ENCODE data around the gene PTPRA. TPM values are rescaled to one million over a fixed set of nuclear protein-coding genes. Genes with fewer than 3 reads are reported as not detected.

The PTPRA gene
- total RNA-seq, 4 donors from 2014 or later: 49.2 to 80.8 (median 60.4) TPM

- intact Hi-C loops (cut with DNase I): no loop called here
- TF ChIP-seq CTCF (IDR thresholded peaks at IDR 0.05) (no peak), POLR2AphosphoS5 (IDR thresholded peaks at IDR 0.05) (no peak), POLR2A (IDR thresholded peaks at IDR 0.05; ENCODE audit: low read depth) (no peak), EP300 (IDR thresholded peaks at IDR 0.05) (no peak)
- H3K36me3 ChIP-seq: peaks cover 25 to 51% (median 47%) of the 10 kb centered on the region in 4 donors
- no peak overlapping the region for H3K27ac ChIP-seq (replicated peaks in 1 of 4)
- no peaks in the 10 kb centered on the region for H3K9me3 ChIP-seq
- no peak overlapping the region for H3K4me3 ChIP-seq
- no peaks in the 10 kb centered on the region for H3K27me3 ChIP-seq
- H3K4me1 ChIP-seq: peaks cover 0 to 8% (median 0%) of the 10 kb centered on the region in 4 donors
- DNase-seq (ENCODE audit: extremely low spot score): no peak
- 93% methylated on average over 3 of the region's 4 CpGs for WGBS
These were observed 13.8 kb upstream of the PTPRA start for GRCh38 chr20:2859330-2860121.

- no peak overlapping the region for H3K4me3 ChIP-seq
- no peak for DNase-seq (ENCODE audit: extremely low spot score)
- no peaks in the 10 kb centered on the region for H3K27me3 ChIP-seq
- peaks cover 36 to 71% (median 69%) of the 10 kb centered on the region in 4 donors for H3K36me3 ChIP-seq
- 96% methylated on average over 10 of the region's 12 CpGs for WGBS
- H3K27ac ChIP-seq (replicated peaks in 1 of 4): no peak overlapping the region
- H3K4me1 ChIP-seq: no peaks in the 10 kb centered on the region
- no peaks in the 10 kb centered on the region for H3K9me3 ChIP-seq
- intact Hi-C loops (cut with DNase I): no loop called here
- TF ChIP-seq EP300 (IDR thresholded peaks at IDR 0.05) (no peak), POLR2AphosphoS5 (IDR thresholded peaks at IDR 0.05) (no peak), POLR2A (IDR thresholded peaks at IDR 0.05; ENCODE audit: low read depth) (no peak), CTCF (IDR thresholded peaks at IDR 0.05) (no peak)
These were observed 8.7 kb upstream of the PTPRA start for GRCh38 chr20:2864626-2865025.

- H3K9me3 ChIP-seq: no peaks in the 10 kb centered on the region
- intact Hi-C loops (cut with DNase I): no loop called here
- H3K27ac ChIP-seq (replicated peaks in 1 of 4): no peak overlapping the region
- H3K4me3 ChIP-seq: no peak overlapping the region
- no peaks in the 10 kb centered on the region for H3K4me1 ChIP-seq
- 97% methylated on average over 7 of the region's 10 CpGs for WGBS
- no peaks in the 10 kb centered on the region for H3K27me3 ChIP-seq
- no peak for DNase-seq (ENCODE audit: extremely low spot score)
- TF ChIP-seq EP300 (IDR thresholded peaks at IDR 0.05) (no peak), POLR2AphosphoS5 (IDR thresholded peaks at IDR 0.05) (no peak), POLR2A (IDR thresholded peaks at IDR 0.05; ENCODE audit: low read depth) (no peak)
- peaks cover 36 to 69% (median 67%) of the 10 kb centered on the region in 4 donors for H3K36me3 ChIP-seq
These were observed 8.2 kb upstream of the PTPRA start for GRCh38 chr20:2865101-2865500.

- no peak overlapping the region for H3K4me3 ChIP-seq
- H3K4me1 ChIP-seq: peaks cover 0 to 3% (median 3%) of the 10 kb centered on the region in 4 donors
- H3K36me3 ChIP-seq: peaks cover 33 to 64% (median 63%) of the 10 kb centered on the region in 4 donors
- DNase-seq (ENCODE audit: extremely low spot score): no peak
- H3K27ac ChIP-seq (replicated peaks in 1 of 4): no peak overlapping the region
- H3K27me3 ChIP-seq: no peaks in the 10 kb centered on the region
- 78% methylated on average over 3 of the region's 3 CpGs for WGBS
- intact Hi-C loops (cut with DNase I): no loop called here
- no peaks in the 10 kb centered on the region for H3K9me3 ChIP-seq
- no peak for TF ChIP-seq POLR2A (IDR thresholded peaks at IDR 0.05; ENCODE audit: low read depth)
- TF ChIP-seq EP300 (IDR thresholded peaks at IDR 0.05): no peak
- TF ChIP-seq POLR2AphosphoS5 (IDR thresholded peaks at IDR 0.05): no peak
- no peak for TF ChIP-seq CTCF (IDR thresholded peaks at IDR 0.05)
These were observed 7.7 kb upstream of the PTPRA start for GRCh38 chr20:2865630-2866029.

- DNase-seq (ENCODE audit: extremely low spot score): no peak
- intact Hi-C loops (cut with DNase I): no loop called here
These were observed 7.0 kb upstream of the PTPRA start for GRCh38 chr20:2866236-2866635.

More at GRCh38 chr20:2866236-2866635, 7.0 kb upstream of the PTPRA start:
- TF ChIP-seq POLR2AphosphoS5 (IDR thresholded peaks at IDR 0.05) (no peak), POLR2A (IDR thresholded peaks at IDR 0.05; ENCODE audit: low read depth) (no peak), EP300 (IDR thresholded peaks at IDR 0.05) (no peak), CTCF (IDR thresholded peaks at IDR 0.05) (no peak)
- Histone ChIP-seq H3K27ac (replicated peaks in 1 of 4) (no peak overlapping the region), H3K4me1 (peaks cover 0 to 9% (median 7%) of the 10 kb centered on the region in 4 donors), H3K27me3 (no peaks in the 10 kb centered on the region), H3K36me3 (peaks cover 27 to 58% (median 57%) of the 10 kb centered on the region in 4 donors), H3K4me3 (no peak overlapping the region), H3K9me3 (no peaks in the 10 kb centered on the region)
- 97% methylated on average over 11 of the region's 11 CpGs for WGBS

All from esophagus muscularis mucosa (tissue), 4 donors.